DOHH2 (cell line): ENCODE measurements around the gene NR5A2.
A peak's percentile ranks its signal among the peaks of the same experiment; 100 is the strongest.

Source experiments
- H3F3A ChIP-seq: fragments of 200-600 bp; sonication (generic), shearing (Covaris generic); 2 replicates; pipeline ENCODE4 v1.6.0; 2016; ENCODE audit warnings: antibody characterized with exemption, mild to moderate bottlenecking; ENCODE audit not compliant: control insufficient read depth, insufficient read depth
- H3K27ac ChIP-seq: fragments of 200-600 bp; sonication (generic); 2 replicates; pipeline ENCODE4 v1.5.1; 2014; ENCODE audit warnings: low read depth, mild to moderate bottlenecking, low read length, moderate library complexity
- H3K27me3 ChIP-seq: fragments of 200-600 bp; sonication (generic); 2 replicates; pipeline ENCODE4 v1.6.1; 2014; ENCODE audit warnings: mild to moderate bottlenecking, low read length, mixed read lengths; ENCODE audit not compliant: control insufficient read depth
- H3K36me3 ChIP-seq: fragments of 200-600 bp; sonication (generic); 2 replicates; pipeline ENCODE4 v1.6.1; 2014; ENCODE audit warnings: mild to moderate bottlenecking, low read length, moderate library complexity, mixed read lengths; ENCODE audit not compliant: control insufficient read depth
- H3K4me1 ChIP-seq: fragments of 200-600 bp; sonication (generic); 2 replicates; pipeline ENCODE4 v1.6.1; 2014; ENCODE audit warnings: mild to moderate bottlenecking, low read length, mixed read lengths; ENCODE audit not compliant: control insufficient read depth
- H3K4me2 ChIP-seq: fragments of 200-600 bp; sonication (generic); 2 replicates; pipeline ENCODE4 v1.6.0; 2014; ENCODE audit warnings: mild to moderate bottlenecking, low read length, moderate library complexity
- H3K4me3 ChIP-seq: fragments of 200-600 bp; sonication (generic); 2 replicates; pipeline ENCODE4 v1.5.1; 2014; ENCODE audit warnings: mild to moderate bottlenecking, low read length, mixed read lengths
- H3K79me2 ChIP-seq: fragments of 200-600 bp; sonication (generic); 2 replicates; pipeline ENCODE4 v1.6.1; 2014; ENCODE audit warnings: mild to moderate bottlenecking, low read length, mixed read lengths; ENCODE audit not compliant: control insufficient read depth
- H3K9me2 ChIP-seq: fragments of 200-600 bp; sonication (generic); replicated peaks from 2 replicates; pipeline ENCODE4 v1.6.1; 2014; ENCODE audit warnings: mild to moderate bottlenecking, low read length, mixed read lengths; ENCODE audit not compliant: control insufficient read depth
- H3K9me3 ChIP-seq: fragments of 200-600 bp; sonication (generic); 2 replicates; pipeline ENCODE4 v1.6.1; 2014; ENCODE audit warnings: antibody characterized with exemption, low read length, mixed read lengths; ENCODE audit not compliant: control insufficient read depth, insufficient read depth
- H4K20me1 ChIP-seq: fragments of 200-600 bp; sonication (generic); 2 replicates; pipeline ENCODE4 v1.6.0; 2014; ENCODE audit warnings: low read depth, mild to moderate bottlenecking, antibody characterized with exemption, low read length, moderate library complexity; ENCODE audit not compliant: control insufficient read depth, insufficient read depth
- EZH2phosphoT487 ChIP-seq: fragments of 200-600 bp; sonication (generic); IDR thresholded peaks from 2 replicates; pipeline ENCODE4 v1.6.1; 2017; ENCODE audit warnings: borderline replicate concordance, mild to moderate bottlenecking, antibody characterized with exemption, low read length, moderate library complexity, mixed read lengths
- TF ChIP-seq, protein P1 (sequence below): fragments of 200-600 bp; sonication (generic); IDR thresholded peaks from one replicate; pipeline ENCODE4 v1.5.1; 2014; ENCODE audit warnings: antibody characterized with exemption, mild to moderate bottlenecking, low read depth, low read length; ENCODE audit not compliant: poor library complexity, severe bottlenecking

The NR5A2 gene

DNA sequence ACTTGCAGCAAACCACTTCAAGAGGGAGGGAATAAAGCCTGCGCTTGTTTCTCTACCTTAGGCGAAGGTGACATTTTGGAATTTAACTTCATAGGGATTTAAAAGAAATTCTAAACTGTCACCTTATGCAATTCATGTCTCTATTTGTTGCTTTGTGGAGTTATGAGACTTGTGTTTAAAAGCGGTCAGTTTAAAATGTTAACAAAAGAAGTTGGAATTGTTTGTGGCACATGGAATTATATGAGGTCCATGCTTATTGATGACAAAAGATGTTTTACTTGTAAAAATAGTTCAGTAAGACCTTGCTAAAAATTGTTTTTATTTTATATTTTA is 15.8 kb downstream of the NR5A2 start:
- H3K4me3 ChIP-seq, result no peak overlapping the region
- no peaks in the 10 kb centered on the region for H3F3A ChIP-seq
- no peak overlapping the region; the same call in 1 of the 2 replicates for H3K4me2 ChIP-seq
- H3K27ac ChIP-seq, result no peak overlapping the region
- H3K4me1 ChIP-seq, result peaks cover 14% of the 10 kb centered on the region
- H3K79me2 ChIP-seq, result no peaks in the 10 kb centered on the region
- peaks cover 58% of the 10 kb centered on the region for H3K27me3 ChIP-seq
- H3K9me3 ChIP-seq, result no peaks in the 10 kb centered on the region
- peak; percentile 75; the same call in 1 of the 2 replicates for TF ChIP-seq EZH2phosphoT487
- TF ChIP-seq, protein P1, sequence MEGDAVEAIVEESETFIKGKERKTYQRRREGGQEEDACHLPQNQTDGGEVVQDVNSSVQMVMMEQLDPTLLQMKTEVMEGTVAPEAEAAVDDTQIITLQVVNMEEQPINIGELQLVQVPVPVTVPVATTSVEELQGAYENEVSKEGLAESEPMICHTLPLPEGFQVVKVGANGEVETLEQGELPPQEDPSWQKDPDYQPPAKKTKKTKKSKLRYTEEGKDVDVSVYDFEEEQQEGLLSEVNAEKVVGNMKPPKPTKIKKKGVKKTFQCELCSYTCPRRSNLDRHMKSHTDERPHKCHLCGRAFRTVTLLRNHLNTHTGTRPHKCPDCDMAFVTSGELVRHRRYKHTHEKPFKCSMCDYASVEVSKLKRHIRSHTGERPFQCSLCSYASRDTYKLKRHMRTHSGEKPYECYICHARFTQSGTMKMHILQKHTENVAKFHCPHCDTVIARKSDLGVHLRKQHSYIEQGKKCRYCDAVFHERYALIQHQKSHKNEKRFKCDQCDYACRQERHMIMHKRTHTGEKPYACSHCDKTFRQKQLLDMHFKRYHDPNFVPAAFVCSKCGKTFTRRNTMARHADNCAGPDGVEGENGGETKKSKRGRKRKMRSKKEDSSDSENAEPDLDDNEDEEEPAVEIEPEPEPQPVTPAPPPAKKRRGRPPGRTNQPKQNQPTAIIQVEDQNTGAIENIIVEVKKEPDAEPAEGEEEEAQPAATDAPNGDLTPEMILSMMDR, result no peak
- H3K9me2 ChIP-seq, result no peaks in the 10 kb centered on the region
- H4K20me1 ChIP-seq, result no peaks in the 10 kb centered on the region
- H3K36me3 ChIP-seq, result no peaks in the 10 kb centered on the region

DNA sequence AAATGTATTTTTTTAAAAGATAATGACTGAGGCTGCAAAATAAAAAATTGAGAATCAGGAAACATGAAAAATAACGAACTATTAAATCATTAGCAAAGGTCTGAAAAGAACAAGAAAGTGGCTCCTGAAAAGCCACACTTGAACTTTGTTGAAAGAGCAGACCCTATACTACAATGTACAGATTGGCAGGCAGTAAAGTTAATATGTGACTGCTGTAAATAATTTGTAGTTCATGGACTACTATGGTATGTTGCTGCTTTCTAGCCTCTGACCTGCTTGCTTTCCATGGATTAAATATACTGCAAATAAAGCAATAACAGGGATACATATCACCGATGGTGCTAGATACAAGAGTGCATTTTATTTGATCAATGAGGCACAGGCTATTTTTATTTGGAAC is 18.6 kb downstream of the NR5A2 start:
- Histone ChIP-seq H4K20me1 (no peaks in the 10 kb centered on the region), H3F3A (no peaks in the 10 kb centered on the region), H3K4me1 (no peaks in the 10 kb centered on the region), H3K27me3 (peaks cover 30% of the 10 kb centered on the region), H3K79me2 (no peaks in the 10 kb centered on the region), H3K4me2 (no peak overlapping the region), H3K4me3 (no peak overlapping the region), H3K36me3 (no peaks in the 10 kb centered on the region), H3K27ac (no peak overlapping the region), H3K9me2 (no peaks in the 10 kb centered on the region), H3K9me3 (no peaks in the 10 kb centered on the region)
- TF ChIP-seq, protein P1, result no peak
- TF ChIP-seq EZH2phosphoT487, result no peak

DNA sequence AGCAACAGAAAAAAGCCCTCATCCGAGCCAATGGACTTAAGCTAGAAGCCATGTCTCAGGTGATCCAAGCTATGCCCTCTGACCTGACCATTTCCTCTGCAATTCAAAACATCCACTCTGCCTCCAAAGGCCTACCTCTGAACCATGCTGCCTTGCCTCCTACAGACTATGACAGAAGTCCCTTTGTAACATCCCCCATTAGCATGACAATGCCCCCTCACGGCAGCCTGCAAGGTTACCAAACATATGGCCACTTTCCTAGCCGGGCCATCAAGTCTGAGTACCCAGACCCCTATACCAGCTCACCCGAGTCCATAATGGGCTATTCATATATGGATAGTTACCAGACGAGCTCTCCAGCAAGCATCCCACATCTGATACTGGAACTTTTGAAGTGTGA is 20.7 kb downstream of the NR5A2 start:
- Histone ChIP-seq H3K4me1 (no peaks in the 10 kb centered on the region), H3K36me3 (no peaks in the 10 kb centered on the region), H3K9me2 (no peaks in the 10 kb centered on the region), H3K27ac (no peak overlapping the region), H3K4me3 (no peak overlapping the region), H4K20me1 (no peaks in the 10 kb centered on the region), H3K4me2 (no peak overlapping the region), H3K9me3 (no peaks in the 10 kb centered on the region), H3K79me2 (no peaks in the 10 kb centered on the region), H3F3A (no peaks in the 10 kb centered on the region), H3K27me3 (peaks cover 8% of the 10 kb centered on the region)
- TF ChIP-seq EZH2phosphoT487, result no peak
- TF ChIP-seq, protein P1, result no peak

DNA sequence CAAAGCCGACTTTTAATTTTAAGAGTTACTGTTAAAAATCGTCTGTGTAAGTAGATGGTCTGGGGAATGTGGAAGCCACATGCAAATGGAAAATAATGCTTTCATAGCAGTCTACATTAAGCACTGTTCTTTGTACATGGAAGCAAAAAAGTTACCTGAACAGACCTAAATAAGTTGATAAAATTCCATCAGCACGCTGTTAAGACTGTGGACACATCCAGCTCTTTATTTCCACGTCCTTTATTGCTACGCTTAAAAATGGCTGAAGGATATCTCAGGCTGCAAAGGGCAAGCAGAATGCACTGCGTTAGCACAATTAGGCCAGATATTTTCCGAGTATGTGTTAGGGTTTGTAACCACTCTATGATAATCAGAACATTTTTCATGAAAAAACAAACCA is 22.3 kb downstream of the NR5A2 start:
- Histone ChIP-seq H3K4me3 (no peak overlapping the region), H3K27ac (no peak overlapping the region), H3F3A (no peaks in the 10 kb centered on the region), H3K36me3 (no peaks in the 10 kb centered on the region), H3K4me1 (no peaks in the 10 kb centered on the region), H4K20me1 (no peaks in the 10 kb centered on the region), H3K27me3 (no peaks in the 10 kb centered on the region), H3K4me2 (no peak overlapping the region), H3K9me3 (no peaks in the 10 kb centered on the region), H3K9me2 (no peaks in the 10 kb centered on the region), H3K79me2 (no peaks in the 10 kb centered on the region)
- TF ChIP-seq, protein P1, result no peak
- no peak for TF ChIP-seq EZH2phosphoT487
